GM10266 (cell line): ENCODE measurements around the gene SURF1.
"Not testable (repeated sequence)": the region's sequence is repeated elsewhere in the genome, so short reads cannot be mapped to it uniquely, and the experiment has no call there.

ENCODE experiments used
- DNase-seq: peaks from one replicate; pipeline ENCODE4 v3.0.0; 2012; ENCODE audit errors: extremely low spot score
- TF ChIP-seq, protein P1 (sequence below): IDR thresholded peaks from 2 replicates; pipeline ENCODE4 v1.5.1; 2012; ENCODE audit warnings: mild to moderate bottlenecking, low read depth; ENCODE audit not compliant: control insufficient read depth, insufficient read depth; ENCODE audit errors: missing control alignments

Gene SURF1

DNA sequence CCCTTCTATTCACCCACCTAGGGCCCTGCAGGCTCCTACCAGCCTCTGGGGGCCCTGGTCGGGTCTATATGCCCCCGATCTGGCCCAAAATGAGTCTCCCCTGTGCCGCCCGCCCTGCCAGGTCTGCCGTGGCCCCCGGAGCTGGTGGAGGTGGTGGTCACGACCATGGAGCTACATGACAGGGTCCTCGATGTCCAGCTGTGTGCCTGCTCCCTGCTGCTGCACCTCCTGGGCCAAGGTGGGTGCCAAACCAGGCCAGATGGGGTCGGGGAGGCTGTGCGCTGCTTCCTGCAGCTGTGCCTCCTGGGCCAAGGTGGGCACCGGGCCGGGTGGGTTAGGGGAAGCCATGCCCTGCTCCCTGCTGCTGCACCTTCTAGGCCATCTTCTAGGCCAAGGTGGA is 44.0 kb upstream of the SURF1 start:
- no peak for DNase-seq
- TF ChIP-seq, protein P1, sequence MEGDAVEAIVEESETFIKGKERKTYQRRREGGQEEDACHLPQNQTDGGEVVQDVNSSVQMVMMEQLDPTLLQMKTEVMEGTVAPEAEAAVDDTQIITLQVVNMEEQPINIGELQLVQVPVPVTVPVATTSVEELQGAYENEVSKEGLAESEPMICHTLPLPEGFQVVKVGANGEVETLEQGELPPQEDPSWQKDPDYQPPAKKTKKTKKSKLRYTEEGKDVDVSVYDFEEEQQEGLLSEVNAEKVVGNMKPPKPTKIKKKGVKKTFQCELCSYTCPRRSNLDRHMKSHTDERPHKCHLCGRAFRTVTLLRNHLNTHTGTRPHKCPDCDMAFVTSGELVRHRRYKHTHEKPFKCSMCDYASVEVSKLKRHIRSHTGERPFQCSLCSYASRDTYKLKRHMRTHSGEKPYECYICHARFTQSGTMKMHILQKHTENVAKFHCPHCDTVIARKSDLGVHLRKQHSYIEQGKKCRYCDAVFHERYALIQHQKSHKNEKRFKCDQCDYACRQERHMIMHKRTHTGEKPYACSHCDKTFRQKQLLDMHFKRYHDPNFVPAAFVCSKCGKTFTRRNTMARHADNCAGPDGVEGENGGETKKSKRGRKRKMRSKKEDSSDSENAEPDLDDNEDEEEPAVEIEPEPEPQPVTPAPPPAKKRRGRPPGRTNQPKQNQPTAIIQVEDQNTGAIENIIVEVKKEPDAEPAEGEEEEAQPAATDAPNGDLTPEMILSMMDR = no peak

DNA sequence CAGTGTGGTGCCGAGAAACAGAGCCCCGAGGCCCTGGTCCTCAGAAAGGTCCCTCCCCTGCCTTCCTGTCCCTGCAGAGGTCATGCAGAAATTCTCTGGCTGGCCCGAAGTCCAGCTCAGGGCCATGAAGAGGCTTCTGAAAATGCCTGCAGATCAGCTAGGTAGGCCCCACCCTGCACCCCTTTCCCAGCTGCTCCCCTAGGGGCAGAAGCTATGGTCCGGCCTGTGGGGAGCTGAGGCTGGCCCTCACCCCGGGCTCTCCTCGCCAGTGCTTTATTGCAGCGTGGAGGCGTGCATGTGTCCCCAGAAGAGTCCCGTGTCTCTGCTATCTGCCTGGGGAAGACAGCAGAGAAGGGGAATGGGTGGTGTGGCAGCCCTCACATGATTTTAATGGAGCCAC is 41.6 kb upstream of the SURF1 start:
- no peak for DNase-seq
- TF ChIP-seq, protein P1 = no peak

DNA sequence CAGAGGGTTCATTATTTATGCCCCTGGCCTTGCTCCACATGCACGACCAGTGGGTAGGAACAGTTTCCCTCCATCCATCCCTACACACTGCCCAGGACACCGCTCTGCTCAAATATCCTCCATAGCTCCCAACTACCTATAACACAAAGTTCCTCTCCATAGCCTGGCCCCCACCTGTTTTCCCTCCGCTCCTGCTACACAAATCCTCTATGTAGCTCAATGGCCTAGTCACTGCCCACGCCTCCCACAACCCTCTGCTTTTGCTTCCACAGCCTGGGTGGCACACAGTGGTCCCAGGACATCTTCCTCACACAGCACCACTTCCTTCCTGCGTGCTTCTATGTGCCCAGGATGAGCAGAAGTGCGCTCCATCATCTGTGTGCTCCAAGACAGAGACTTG is 41.1 kb upstream of the SURF1 start:
- DNase-seq = no peak
- TF ChIP-seq, protein P1 = no peak

DNA sequence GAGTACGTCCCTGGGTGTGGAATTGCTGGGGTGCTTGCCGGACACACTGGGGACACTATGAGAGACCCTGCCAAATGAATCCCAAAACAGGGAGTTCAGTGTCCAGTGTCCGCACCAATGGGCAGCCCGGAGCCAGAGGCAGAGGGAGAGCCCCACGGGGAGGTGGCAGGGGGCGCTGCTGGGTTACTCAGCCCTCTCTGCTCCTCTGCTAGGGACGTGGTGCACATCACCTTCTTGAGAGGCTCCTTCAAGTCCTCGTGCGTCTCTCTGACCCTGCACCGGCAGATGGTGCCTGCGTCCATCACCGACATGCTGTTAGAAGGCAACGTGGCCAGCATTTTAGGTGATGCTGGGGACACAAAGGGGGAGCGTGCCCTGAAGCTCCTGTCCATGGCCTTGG is 40.7 kb upstream of the SURF1 start:
- TF ChIP-seq, protein P1 = peak; percentile 37
- DNase-seq = no peak

DNA sequence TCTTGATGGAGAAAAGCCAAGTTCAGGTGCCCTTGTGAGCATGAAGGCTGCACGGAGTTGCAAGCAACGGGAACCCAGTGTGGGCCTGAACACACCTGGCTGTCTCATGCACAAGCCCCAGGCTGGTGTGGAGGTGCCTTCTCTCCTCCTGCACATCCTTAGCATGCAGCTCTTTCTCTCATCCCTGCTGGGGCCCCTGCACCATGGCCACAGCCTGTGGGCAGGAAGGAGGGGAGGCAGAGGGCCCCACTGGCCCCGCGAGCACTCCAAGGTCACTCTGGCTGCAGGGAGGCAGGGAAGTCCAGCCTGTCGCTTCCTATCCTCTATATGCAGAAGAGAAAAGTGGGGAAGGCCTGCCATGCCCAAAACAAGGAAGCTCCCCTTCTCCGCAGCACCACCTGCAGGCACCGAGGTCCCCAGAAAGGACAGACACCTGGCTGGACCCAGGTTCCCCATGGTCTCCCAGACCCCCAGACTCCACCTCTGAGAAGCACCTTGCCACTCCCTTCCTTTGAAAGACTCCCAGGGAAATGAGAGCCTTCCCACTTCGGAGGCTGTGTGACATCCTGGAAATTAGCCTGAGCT is 38.5 kb upstream of the SURF1 start:
- TF ChIP-seq, protein P1 = no peak
- DNase-seq = no peak

DNA sequence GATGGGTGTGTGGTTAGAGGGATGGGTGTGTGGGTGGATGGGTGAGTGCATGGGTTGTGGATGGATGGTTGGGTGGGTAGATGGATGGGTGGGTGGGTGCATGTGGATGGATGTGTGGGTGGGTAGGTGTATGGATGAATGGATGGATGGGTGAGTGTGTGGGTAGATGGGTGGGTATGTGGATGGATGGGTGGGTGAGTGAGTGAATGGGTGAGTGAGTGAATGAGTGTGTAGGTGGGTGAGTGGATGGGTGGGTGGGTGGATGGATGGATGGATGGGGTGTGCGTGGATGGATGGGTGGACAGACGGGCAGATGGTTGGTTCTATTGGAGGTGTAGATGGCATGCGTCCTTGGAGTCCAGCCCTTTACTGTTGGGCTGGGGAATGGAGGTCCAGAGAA is 37.1 kb upstream of the SURF1 start:
- no peak for DNase-seq
- TF ChIP-seq, protein P1 = no peak

DNA sequence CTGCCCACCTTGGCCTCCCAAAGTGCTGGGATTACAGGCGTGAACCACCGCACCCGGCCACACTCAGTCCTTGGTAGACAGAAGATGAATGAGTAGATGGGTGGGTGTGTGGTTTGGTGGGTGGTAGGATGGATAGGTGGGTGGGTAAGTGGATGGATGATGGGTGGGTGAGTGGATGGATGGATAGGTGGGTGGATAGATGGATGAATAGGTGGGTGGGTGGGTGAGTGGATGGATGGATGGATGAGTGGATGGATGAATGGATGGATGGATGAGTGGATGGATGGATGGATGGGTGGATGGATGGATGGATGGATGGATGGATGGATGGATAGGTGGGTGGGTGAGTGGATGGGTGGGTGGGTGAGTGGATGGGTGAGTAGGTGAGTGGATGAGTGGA is 36.0 kb upstream of the SURF1 start:
- DNase-seq = not testable (repeated sequence)

DNA sequence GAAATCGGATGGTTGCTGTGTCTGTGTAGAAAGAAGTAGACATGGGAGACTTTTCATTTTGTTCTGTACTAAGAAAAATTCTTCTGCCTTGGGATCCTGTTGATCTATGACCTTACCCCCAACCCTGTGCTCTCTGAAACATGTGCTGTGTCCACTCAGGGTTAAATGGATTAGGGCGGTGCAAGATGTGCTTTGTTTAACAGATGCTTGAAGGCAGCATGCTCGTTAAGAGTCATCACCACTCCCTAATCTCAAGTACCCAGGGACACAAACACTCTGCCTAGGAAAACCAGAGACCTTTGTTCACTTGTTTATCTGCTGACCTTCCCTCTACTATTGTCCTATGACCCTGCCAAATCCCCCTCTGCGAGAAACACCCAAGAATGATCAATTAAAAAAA is 35.2 kb upstream of the SURF1 start:
- DNase-seq = not testable (repeated sequence)
